ENCODE data around the gene EHD3.

- TF ChIP-seq CTCF (conservative IDR thresholded peaks at IDR 0.05; ENCODE audit: low read length): no peak
- TF ChIP-seq EZH2phosphoT487 (IDR thresholded peaks at IDR 0.05; ENCODE audit: borderline replicate concordance): no peak
Observed at GRCh38 chr2:31238126-31238905, 4.4 kb downstream of the EHD3 start.

All from Loucy (cell line).